ENCODE data around the gene EXOC4. TPM values are rescaled to one million over a fixed set of nuclear protein-coding genes. Genes with fewer than 3 reads are reported as not detected.

The EXOC4 gene
- total and polyA plus RNA-seq, 2 of the 8 experiments (the other 6 are each of a cell fraction or from before 2014, with no cell fraction given): 27.0 to 67.3 TPM

- Histone ChIP-seq H2BK15ac (ENCODE audit: low read length) (no peak overlapping the region), H3K4me2 (ENCODE audit: insufficient read depth in 1 of 2, low read depth in 2 of 2, low read length in 2 of 2) (no peak overlapping the region), H3K56ac (replicated peaks; ENCODE audit: insufficient read length, low read depth, low read length) (no peak overlapping the region), H3K9me3 (ENCODE audit: insufficient read depth in 2 of 2, low read depth in 1 of 2, low read length in 1 of 2) (no peaks in the 10 kb centered on the region), H3K4me3 (ENCODE audit: extremely low read depth in 1 of 4, insufficient read depth in 2 of 4, low read depth in 3 of 4, low read length in 4 of 4) (no peak overlapping the region), H3K27me3 (replicated peaks in 1 of 4; ENCODE audit: control insufficient read depth in 3 of 4, extremely low read depth in 1 of 4, insufficient read depth in 3 of 4, low read length in 3 of 4) (no peaks in the 10 kb centered on the region), H2AFZ (ENCODE audit: low read length) (no peak overlapping the region), H3K79me2 (ENCODE audit: control insufficient read depth in 1 of 2, insufficient read depth in 2 of 2, low read length in 2 of 2) (no peaks in the 10 kb centered on the region), H4K5ac (ENCODE audit: insufficient read length, low read depth, low read length) (no peak overlapping the region), H2BK20ac (ENCODE audit: low read length) (no peak overlapping the region), H3K27ac (ENCODE audit: low read depth, low read length) (no peak overlapping the region), H4K8ac (ENCODE audit: extremely low read depth, insufficient read depth, low read length) (no peak overlapping the region), H2BK120ac (replicated peaks; ENCODE audit: low read depth, low read length) (no peak overlapping the region), H3K4me1 (replicated peaks in 1 of 4; ENCODE audit: control insufficient read depth in 3 of 4, insufficient read depth in 4 of 4, low read length in 3 of 4) (no peaks in the 10 kb centered on the region), H2AK5ac (ENCODE audit: low read depth, low read length) (no peak overlapping the region), H3K18ac (ENCODE audit: extremely low read depth, low read length) (no peak overlapping the region), H3K14ac (ENCODE audit: insufficient read length) (no peak overlapping the region), H3K23me2 (ENCODE audit: low read depth, low read length) (no peaks in the 10 kb centered on the region), H3K23ac (ENCODE audit: insufficient read length) (no peak overlapping the region), H2BK12ac (ENCODE audit: low read depth, low read length) (no peak overlapping the region), H3K9ac (replicated peaks in 1 of 4; ENCODE audit: extremely low read depth in 1 of 4, low read depth in 3 of 4, low read length in 3 of 4) (no peak overlapping the region), H3K79me1 (ENCODE audit: low read depth, low read length) (no peaks in the 10 kb centered on the region), H4K20me1 (replicated peaks in 1 of 2; ENCODE audit: control insufficient read depth in 1 of 2, insufficient read depth in 2 of 2, low read length in 2 of 2) (no peaks in the 10 kb centered on the region), H3K4ac (replicated peaks; ENCODE audit: insufficient read length, low read depth, low read length) (no peak overlapping the region), H2BK5ac (ENCODE audit: low read depth, low read length) (no peak overlapping the region), H3K36me3 (ENCODE audit: control insufficient read depth in 2 of 4, insufficient read depth in 4 of 4, low read length in 3 of 4) (no peaks in the 10 kb centered on the region), H4K91ac (replicated peaks; ENCODE audit: insufficient read length, low read length) (no peak overlapping the region)
- no peak for TF ChIP-seq TAF7 (optimal IDR thresholded peaks at IDR 0.05; ENCODE audit: borderline replicate concordance, low read depth, low read length)
- no peak for TF ChIP-seq NANOG (IDR thresholded peaks at IDR 0.05; ENCODE audit: insufficient read depth, low read depth, low read length, poor library complexity, severe bottlenecking)
- no peak for TF ChIP-seq TBP (IDR thresholded peaks at IDR 0.05; ENCODE audit: low read depth, low read length)
- CTCF ChIA-PET (ENCODE audit: partially characterized antibody): interaction anchor here (0.5 to 0.6 kb wide), 3 partner anchors 202 to 793 kb away, joined by 3 read pairs; no protein-coding TSS in a partner anchor
- FAIRE-seq: no peak
- 88% methylated on average over 5 of the region's 5 CpGs; no CpG with 5 or more reads in 1 of the 2 experiments for WGBS, 2 experiments (ENCODE audit: extremely low coverage in 1 of 2, insufficient coverage in 1 of 2, insufficient read length in 1 of 2, insufficient replicate concordance in 2 of 2, low coverage in 1 of 2, low lambda C conversion rate in 2 of 2, missing lambda C conversion rate in 1 of 2)
- POLR2A ChIA-PET (ENCODE audit: partially characterized antibody): no interaction called here
- no peak for DNase-seq (ENCODE audit: low read depth in 1 of 2, low spot score in 2 of 2)
These were observed 281.9 kb downstream of the EXOC4 start for GRCh38 chr7:133534816-133535215.
